ENCODE data around the gene TLR8.

The TLR8 gene

DNA sequence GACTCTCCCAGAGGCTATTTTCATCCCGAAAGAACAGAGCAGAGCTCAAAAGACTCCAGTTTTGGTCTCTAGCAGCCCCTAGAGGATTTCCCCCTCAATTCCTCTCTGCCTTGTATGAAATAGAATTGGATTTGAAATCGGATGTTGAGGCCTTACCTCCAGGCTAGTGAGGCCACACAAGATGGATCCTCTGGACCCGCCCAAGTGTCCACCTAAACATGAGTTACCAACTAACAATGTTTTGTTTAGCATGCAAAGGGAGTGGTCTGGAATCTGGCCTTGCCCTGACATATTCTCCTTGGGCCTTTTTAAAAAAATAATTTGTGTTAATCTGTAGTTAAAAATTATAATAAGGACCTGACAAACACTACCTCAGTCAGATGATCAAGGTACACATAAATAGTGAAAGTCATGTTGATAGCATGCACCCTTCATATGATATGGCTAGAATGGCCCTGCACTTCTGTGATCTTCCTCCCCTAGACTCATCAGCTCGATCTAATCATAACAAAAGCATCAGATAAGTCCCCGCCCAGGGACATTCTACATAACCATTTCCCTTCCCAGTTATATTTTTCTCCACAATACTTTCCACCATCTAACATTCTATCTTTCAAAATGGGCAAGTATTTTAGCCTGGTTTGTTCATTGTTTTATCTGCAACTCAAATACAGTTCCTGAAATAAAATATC, 6.5 kb downstream of the TLR8 start:
- H3K4me2 ChIP-seq (ENCODE audit: low read length): no peak overlapping the region
- no peak overlapping the region for H3K4me3 ChIP-seq (ENCODE audit: low read length)
- H4K20me1 ChIP-seq (ENCODE audit: insufficient read depth, low read length): no peaks in the 10 kb centered on the region
- H3K36me3 ChIP-seq (replicated peaks; ENCODE audit: low read depth, low read length): no peaks in the 10 kb centered on the region
- no peak overlapping the region for H3K27ac ChIP-seq (ENCODE audit: low read length)
- no peak overlapping the region for H2AFZ ChIP-seq (ENCODE audit: low read depth, low read length)
- TF ChIP-seq, protein P1, sequence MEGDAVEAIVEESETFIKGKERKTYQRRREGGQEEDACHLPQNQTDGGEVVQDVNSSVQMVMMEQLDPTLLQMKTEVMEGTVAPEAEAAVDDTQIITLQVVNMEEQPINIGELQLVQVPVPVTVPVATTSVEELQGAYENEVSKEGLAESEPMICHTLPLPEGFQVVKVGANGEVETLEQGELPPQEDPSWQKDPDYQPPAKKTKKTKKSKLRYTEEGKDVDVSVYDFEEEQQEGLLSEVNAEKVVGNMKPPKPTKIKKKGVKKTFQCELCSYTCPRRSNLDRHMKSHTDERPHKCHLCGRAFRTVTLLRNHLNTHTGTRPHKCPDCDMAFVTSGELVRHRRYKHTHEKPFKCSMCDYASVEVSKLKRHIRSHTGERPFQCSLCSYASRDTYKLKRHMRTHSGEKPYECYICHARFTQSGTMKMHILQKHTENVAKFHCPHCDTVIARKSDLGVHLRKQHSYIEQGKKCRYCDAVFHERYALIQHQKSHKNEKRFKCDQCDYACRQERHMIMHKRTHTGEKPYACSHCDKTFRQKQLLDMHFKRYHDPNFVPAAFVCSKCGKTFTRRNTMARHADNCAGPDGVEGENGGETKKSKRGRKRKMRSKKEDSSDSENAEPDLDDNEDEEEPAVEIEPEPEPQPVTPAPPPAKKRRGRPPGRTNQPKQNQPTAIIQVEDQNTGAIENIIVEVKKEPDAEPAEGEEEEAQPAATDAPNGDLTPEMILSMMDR (IDR thresholded peaks at IDR 0.05; ENCODE audit: low read depth, low read length): no peak
- TF ChIP-seq EZH2phosphoT487 (IDR thresholded peaks at IDR 0.05; ENCODE audit: low read depth): no peak
- H3K9ac ChIP-seq (ENCODE audit: low read length): no peak overlapping the region
- no peaks in the 10 kb centered on the region for H3K9me3 ChIP-seq (ENCODE audit: insufficient read depth, low read length)
- H3K27me3 ChIP-seq (ENCODE audit: low read depth, low read length): no peaks in the 10 kb centered on the region
- H3K4me1 ChIP-seq (ENCODE audit: low read length): no peaks in the 10 kb centered on the region
- H3K79me2 ChIP-seq (ENCODE audit: low read length): no peaks in the 10 kb centered on the region

GRCh38 chrX:12917753-12918152, 11.3 kb downstream of the TLR8 start:
- no peaks in the 10 kb centered on the region for H3K79me2 ChIP-seq (ENCODE audit: low read length)
- no peak overlapping the region for H3K4me2 ChIP-seq (ENCODE audit: low read length)
- no peak overlapping the region for H3K9ac ChIP-seq (ENCODE audit: low read length)
- no peaks in the 10 kb centered on the region for H3K9me3 ChIP-seq (ENCODE audit: insufficient read depth, low read length)
- TF ChIP-seq EZH2phosphoT487 (IDR thresholded peaks at IDR 0.05; ENCODE audit: low read depth): no peak
- TF ChIP-seq, protein P1 (IDR thresholded peaks at IDR 0.05; ENCODE audit: low read depth, low read length): no peak
- H3K36me3 ChIP-seq (replicated peaks; ENCODE audit: low read depth, low read length): no peaks in the 10 kb centered on the region
- H3K4me3 ChIP-seq (ENCODE audit: low read length): no peak overlapping the region
- H3K4me1 ChIP-seq (ENCODE audit: low read length): no peaks in the 10 kb centered on the region
- no peak overlapping the region for H3K27ac ChIP-seq (ENCODE audit: low read length)
- H3K27me3 ChIP-seq (ENCODE audit: low read depth, low read length): 0 out of 2 replicates have a peak, but pooled peaks cover 5% of the 10 kb centered on the region
- no peak overlapping the region for H2AFZ ChIP-seq (ENCODE audit: low read depth, low read length)
- no peaks in the 10 kb centered on the region for H4K20me1 ChIP-seq (ENCODE audit: insufficient read depth, low read length)

DNA sequence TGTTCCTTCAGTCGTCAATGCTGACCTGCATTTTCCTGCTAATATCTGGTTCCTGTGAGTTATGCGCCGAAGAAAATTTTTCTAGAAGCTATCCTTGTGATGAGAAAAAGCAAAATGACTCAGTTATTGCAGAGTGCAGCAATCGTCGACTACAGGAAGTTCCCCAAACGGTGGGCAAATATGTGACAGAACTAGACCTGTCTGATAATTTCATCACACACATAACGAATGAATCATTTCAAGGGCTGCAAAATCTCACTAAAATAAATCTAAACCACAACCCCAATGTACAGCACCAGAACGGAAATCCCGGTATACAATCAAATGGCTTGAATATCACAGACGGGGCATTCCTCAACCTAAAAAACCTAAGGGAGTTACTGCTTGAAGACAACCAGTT, 12.6 kb downstream of the TLR8 start:
- H3K27ac ChIP-seq (ENCODE audit: low read length): no peak overlapping the region
- 0 out of 2 replicates have a peak, but pooled peaks cover 5% of the 10 kb centered on the region for H3K27me3 ChIP-seq (ENCODE audit: low read depth, low read length)
- no peaks in the 10 kb centered on the region for H4K20me1 ChIP-seq (ENCODE audit: insufficient read depth, low read length)
- H3K9me3 ChIP-seq (ENCODE audit: insufficient read depth, low read length): no peaks in the 10 kb centered on the region
- no peak overlapping the region for H3K9ac ChIP-seq (ENCODE audit: low read length)
- TF ChIP-seq EZH2phosphoT487 (IDR thresholded peaks at IDR 0.05; ENCODE audit: low read depth): no peak
- TF ChIP-seq, protein P1 (IDR thresholded peaks at IDR 0.05; ENCODE audit: low read depth, low read length): no peak
- no peaks in the 10 kb centered on the region for H3K79me2 ChIP-seq (ENCODE audit: low read length)
- H3K4me3 ChIP-seq (ENCODE audit: low read length): no peak overlapping the region
- no peaks in the 10 kb centered on the region for H3K36me3 ChIP-seq (replicated peaks; ENCODE audit: low read depth, low read length)
- no peak overlapping the region for H2AFZ ChIP-seq (ENCODE audit: low read depth, low read length)
- no peak overlapping the region for H3K4me2 ChIP-seq (ENCODE audit: low read length)
- no peaks in the 10 kb centered on the region for H3K4me1 ChIP-seq (ENCODE audit: low read length)

DNA sequence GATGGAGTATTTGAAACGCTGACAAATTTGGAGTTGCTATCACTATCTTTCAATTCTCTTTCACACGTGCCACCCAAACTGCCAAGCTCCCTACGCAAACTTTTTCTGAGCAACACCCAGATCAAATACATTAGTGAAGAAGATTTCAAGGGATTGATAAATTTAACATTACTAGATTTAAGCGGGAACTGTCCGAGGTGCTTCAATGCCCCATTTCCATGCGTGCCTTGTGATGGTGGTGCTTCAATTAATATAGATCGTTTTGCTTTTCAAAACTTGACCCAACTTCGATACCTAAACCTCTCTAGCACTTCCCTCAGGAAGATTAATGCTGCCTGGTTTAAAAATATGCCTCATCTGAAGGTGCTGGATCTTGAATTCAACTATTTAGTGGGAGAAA, 13.2 kb downstream of the TLR8 start:
- Histone ChIP-seq H3K4me3 (ENCODE audit: low read length) (no peak overlapping the region), H3K4me2 (ENCODE audit: low read length) (no peak overlapping the region), H2AFZ (ENCODE audit: low read depth, low read length) (no peak overlapping the region), H3K9ac (ENCODE audit: low read length) (no peak overlapping the region), H3K27me3 (ENCODE audit: low read depth, low read length) (0 out of 2 replicates have a peak, but pooled peaks cover 5% of the 10 kb centered on the region), H3K9me3 (ENCODE audit: insufficient read depth, low read length) (no peaks in the 10 kb centered on the region), H3K4me1 (ENCODE audit: low read length) (no peaks in the 10 kb centered on the region), H3K79me2 (ENCODE audit: low read length) (no peaks in the 10 kb centered on the region), H3K36me3 (replicated peaks; ENCODE audit: low read depth, low read length) (no peaks in the 10 kb centered on the region), H3K27ac (ENCODE audit: low read length) (no peak overlapping the region), H4K20me1 (ENCODE audit: insufficient read depth, low read length) (no peaks in the 10 kb centered on the region)
- TF ChIP-seq, protein P1 (IDR thresholded peaks at IDR 0.05; ENCODE audit: low read depth, low read length): no peak
- no peak for TF ChIP-seq EZH2phosphoT487 (IDR thresholded peaks at IDR 0.05; ENCODE audit: low read depth)

Data from OCI-LY3 (cell line).